Keratinocyte (primary cell): Measurements from ENCODE around the gene ADAM15. TPM values are rescaled to one million over a fixed set of nuclear protein-coding genes. Genes with fewer than 3 reads are reported as not detected.
A peak's percentile ranks its signal among the peaks of the same experiment; 100 is the strongest.

Experiments
- DNase-seq: peaks from one replicate; pipeline ENCODE4 v3.0.0-alpha.2; 2011; ENCODE audit warnings: low read depth, missing footprints, low spot score
- FAIRE-seq: peaks from 2 replicates; lab custom pipeline; 2011; peaks lifted over from hg19 to GRCh38; lab: Jason Lieb, UNC
- H2AFZ ChIP-seq: 2 replicates; pipeline ENCODE4 v1.6.0; 2012; ENCODE audit warnings: low read length, control low read depth, inconsistent platforms; ENCODE audit not compliant: control insufficient read depth
- H3K27ac ChIP-seq: 2 replicates; pipeline ENCODE4 v1.5.1; 2011; ENCODE audit warnings: low read length; ENCODE audit not compliant: control insufficient read depth, insufficient read depth
- H3K27me3 ChIP-seq: 3 replicates; pipeline ENCODE4 v1.6.0; 2011; ENCODE audit warnings: low read length; ENCODE audit not compliant: control insufficient read depth, insufficient read depth; ENCODE audit errors: extremely low read depth
- H3K36me3 ChIP-seq, 2 experiments: 2 replicates in 1 of 2; 3 replicates in 1 of 2; pipeline ENCODE4 v1.5.1; 2011; ENCODE audit warnings: low read length in 2 of 2, mild to moderate bottlenecking in 1 of 2; ENCODE audit not compliant: control insufficient read depth in 2 of 2, insufficient read depth in 2 of 2; ENCODE audit errors: extremely low read depth in 1 of 2
- H3K4me1 ChIP-seq: 3 replicates; pipeline ENCODE4 v1.5.1; 2011; ENCODE audit warnings: low read length; ENCODE audit not compliant: control insufficient read depth, insufficient read depth; ENCODE audit errors: extremely low read depth
- H3K4me2 ChIP-seq: 3 replicates; pipeline ENCODE4 v1.6.0; 2011; ENCODE audit warnings: low read depth, low read length; ENCODE audit not compliant: control insufficient read depth, insufficient read depth; ENCODE audit errors: extremely low read depth
- H3K4me3 ChIP-seq, 3 experiments: fragments of 200-600 bp in 1 of 3; sonication (generic) in 1 of 3; 2 replicates in 2 of 3; 3 replicates in 1 of 3; pipeline ENCODE4 v1.5.1; 2011 to 2016; ENCODE audit warnings: low read length in 3 of 3, mild to moderate bottlenecking in 3 of 3, control low read depth in 2 of 3, inconsistent platforms in 1 of 3, low read depth in 1 of 3, mixed read lengths in 1 of 3, mixed run types in 1 of 3, moderate library complexity in 1 of 3; ENCODE audit not compliant: control insufficient read depth in 2 of 3, insufficient read depth in 2 of 3; ENCODE audit errors: extremely low read depth in 1 of 3
- H3K79me2 ChIP-seq: 2 replicates; pipeline ENCODE4 v1.6.0; 2012; ENCODE audit warnings: low read length; ENCODE audit not compliant: control insufficient read depth, insufficient read depth
- H3K9ac ChIP-seq: 3 replicates; pipeline ENCODE4 v1.6.0; 2011; ENCODE audit warnings: low read length; ENCODE audit not compliant: control insufficient read depth, insufficient read depth; ENCODE audit errors: extremely low read depth
- H3K9me1 ChIP-seq: 3 replicates; pipeline ENCODE4 v1.6.0; 2011; ENCODE audit warnings: low read length; ENCODE audit not compliant: control insufficient read depth, insufficient read depth; ENCODE audit errors: extremely low read depth
- H3K9me3 ChIP-seq: 2 replicates; pipeline ENCODE4 v1.5.1; 2012; ENCODE audit warnings: low read depth, low read length; ENCODE audit not compliant: control insufficient read depth
- H4K20me1 ChIP-seq: 3 replicates; pipeline ENCODE4 v1.6.0; 2011; ENCODE audit warnings: low read length; ENCODE audit not compliant: control insufficient read depth, insufficient read depth; ENCODE audit errors: extremely low read depth
- EZH2 ChIP-seq: IDR thresholded peaks from one replicate; pipeline ENCODE4 v1.6.1; 2012; ENCODE audit warnings: inconsistent platforms, mild to moderate bottlenecking, low read length, moderate library complexity
- dilution Hi-C: fragments of 300-500 bp; cut with MboI; formaldehyde crosslinking; loops from one replicate; pipeline ENCODE4 v1.7.0; 2020; ENCODE audit warnings: low sequenced_read_pairs; ENCODE audit not compliant: extremely low pct_ligation_motif_present
- polyA plus RNA-seq, 5 experiments: library from polyadenylated mRNA; depleted of rRNA in 3 of 5; stranded (reverse) in 3 of 5; stranded (forward) in 1 of 5; unstranded in 1 of 5; fragments of >200 nt; gene quantifications; 1 replicate in 1 of 5; 2 replicates in 3 of 5; 3 replicates in 1 of 5; pipeline versions ENCODE4 v1.2.1 to v1.2.3, GENCODE V29; 2011 to 2012; ENCODE audit warnings: missing spikeins in 2 of 5, low read depth in 1 of 5, low replicate concordance in 1 of 5
- TF ChIP-seq, protein P1 (sequence below), 3 experiments: IDR thresholded peaks in 1 of 3; conservative IDR thresholded peaks in 1 of 3; optimal IDR thresholded peaks in 1 of 3; 2 replicates in 2 of 3; 3 replicates in 1 of 3; pipeline versions ENCODE3 to v1.5.1; 2011; ENCODE audit warnings: low read length in 3 of 3, mild to moderate bottlenecking in 3 of 3, moderate library complexity in 2 of 3, control low read depth in 1 of 3, inconsistent platforms in 1 of 3; ENCODE audit not compliant: insufficient read depth in 2 of 3; ENCODE audit errors: extremely low read depth in 1 of 3

ADAM15 gene
- polyA plus RNA-seq, 1 donor (not counting 4 experiments of a cell fraction or from before 2014, with no cell fraction given), result 131 TPM

DNA sequence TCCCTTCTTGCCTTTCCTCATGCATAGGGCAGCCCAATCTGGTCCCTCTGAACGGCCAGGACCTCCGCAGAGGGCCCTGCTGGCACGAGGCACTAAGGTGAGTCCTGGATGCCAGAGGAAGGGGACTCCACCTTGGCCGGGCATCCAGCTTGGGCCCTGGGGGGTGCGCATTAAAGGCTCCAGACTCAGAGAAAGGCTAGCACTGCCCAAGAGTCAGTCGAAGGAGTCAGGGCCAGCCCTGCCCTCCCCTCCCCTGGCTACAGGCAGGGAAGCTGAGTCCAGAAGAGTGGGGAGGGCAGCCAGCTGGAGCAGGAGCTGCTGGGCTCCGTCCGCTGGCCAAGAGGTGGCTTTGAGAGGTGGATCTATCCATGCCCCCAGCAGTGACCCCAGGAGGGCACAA lies 9.6 kb downstream of the ADAM15 start:
- H3K9ac ChIP-seq, result no peak overlapping the region

DNA sequence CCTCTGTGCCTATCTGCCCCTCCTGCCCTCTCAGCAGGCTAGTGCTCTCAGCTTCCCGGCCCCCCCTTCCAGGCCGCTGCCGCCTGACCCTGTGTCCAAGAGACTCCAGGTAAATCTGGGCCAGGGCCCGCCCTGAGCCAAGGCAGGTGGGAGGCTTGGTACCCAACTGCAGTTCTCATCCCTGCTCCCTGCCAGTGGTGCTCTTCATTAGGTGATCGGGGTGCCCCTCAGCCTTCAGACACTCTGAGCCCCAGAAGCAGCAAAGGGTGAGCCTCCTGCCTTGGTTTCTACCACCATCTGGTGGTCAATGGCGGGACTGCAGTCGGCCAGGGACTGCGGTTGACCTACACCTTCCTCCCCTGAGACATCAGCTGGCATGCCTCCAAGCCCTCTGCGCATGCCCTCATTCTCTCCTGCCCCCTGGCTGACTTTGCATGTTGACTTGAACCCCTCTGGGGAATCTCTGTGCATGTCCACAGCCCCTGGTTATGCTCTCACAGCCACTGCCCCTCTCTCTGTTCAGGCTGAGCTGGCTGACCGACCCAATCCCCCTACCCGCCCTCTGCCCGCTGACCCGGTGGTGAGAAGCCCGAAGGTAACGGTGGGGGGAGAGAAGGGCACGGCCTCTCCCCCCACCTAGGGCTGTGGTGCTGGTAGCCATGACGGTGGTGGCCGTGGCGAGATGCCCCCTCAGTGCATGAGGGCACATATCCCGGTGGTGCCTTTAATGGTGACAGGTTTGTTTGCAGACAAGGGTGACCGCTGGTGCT lies 10.4 kb downstream of the ADAM15 start:
- Histone ChIP-seq H2AFZ (no peak overlapping the region), H3K9ac (no peak overlapping the region)

More for the DNA sequence above, 9.6 kb downstream of the ADAM15 start:
- Histone ChIP-seq H4K20me1 (peaks cover 5% of the 10 kb centered on the region), H3K27me3 (no peaks in the 10 kb centered on the region), H2AFZ (no peak overlapping the region), H3K4me2 (no peak overlapping the region), H3K9me3 (no peaks in the 10 kb centered on the region), H3K27ac (no peak overlapping the region), H3K4me3 (no peak overlapping the region), H3K36me3 (peaks cover 48 to 50% of the 10 kb centered on the region in 2 experiments), H3K9me1 (no peaks in the 10 kb centered on the region), H3K79me2 (peaks cover 3% of the 10 kb centered on the region), H3K4me1 (peaks cover 23% of the 10 kb centered on the region)
- no peak for DNase-seq
- dilution Hi-C loops, result no loop called here
- TF ChIP-seq, protein P1, sequence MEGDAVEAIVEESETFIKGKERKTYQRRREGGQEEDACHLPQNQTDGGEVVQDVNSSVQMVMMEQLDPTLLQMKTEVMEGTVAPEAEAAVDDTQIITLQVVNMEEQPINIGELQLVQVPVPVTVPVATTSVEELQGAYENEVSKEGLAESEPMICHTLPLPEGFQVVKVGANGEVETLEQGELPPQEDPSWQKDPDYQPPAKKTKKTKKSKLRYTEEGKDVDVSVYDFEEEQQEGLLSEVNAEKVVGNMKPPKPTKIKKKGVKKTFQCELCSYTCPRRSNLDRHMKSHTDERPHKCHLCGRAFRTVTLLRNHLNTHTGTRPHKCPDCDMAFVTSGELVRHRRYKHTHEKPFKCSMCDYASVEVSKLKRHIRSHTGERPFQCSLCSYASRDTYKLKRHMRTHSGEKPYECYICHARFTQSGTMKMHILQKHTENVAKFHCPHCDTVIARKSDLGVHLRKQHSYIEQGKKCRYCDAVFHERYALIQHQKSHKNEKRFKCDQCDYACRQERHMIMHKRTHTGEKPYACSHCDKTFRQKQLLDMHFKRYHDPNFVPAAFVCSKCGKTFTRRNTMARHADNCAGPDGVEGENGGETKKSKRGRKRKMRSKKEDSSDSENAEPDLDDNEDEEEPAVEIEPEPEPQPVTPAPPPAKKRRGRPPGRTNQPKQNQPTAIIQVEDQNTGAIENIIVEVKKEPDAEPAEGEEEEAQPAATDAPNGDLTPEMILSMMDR (optimal IDR thresholded peaks at IDR 0.05 in 1 of 3, IDR thresholded peaks at IDR 0.05 in 1 of 3, conservative IDR thresholded peaks at IDR 0.05 in 1 of 3; ENCODE audit: extremely low read depth in 1 of 3, insufficient read depth in 2 of 3, low read length in 3 of 3), result no peak
- no peak for TF ChIP-seq EZH2
- FAIRE-seq, result no peak

More for the DNA sequence above, 10.4 kb downstream of the ADAM15 start:
- no peak for TF ChIP-seq EZH2
- TF ChIP-seq, protein P1 (optimal IDR thresholded peaks at IDR 0.05 in 1 of 3, IDR thresholded peaks at IDR 0.05 in 1 of 3, conservative IDR thresholded peaks at IDR 0.05 in 1 of 3; ENCODE audit: extremely low read depth in 1 of 3, insufficient read depth in 2 of 3, low read length in 3 of 3), result peak; percentile 97 to 100 (median 98)
- H3K27me3 ChIP-seq, result no peaks in the 10 kb centered on the region
- peaks cover 43 to 45% of the 10 kb centered on the region in 2 experiments for H3K36me3 ChIP-seq
- peaks cover 23% of the 10 kb centered on the region for H3K4me1 ChIP-seq
- peaks cover 5% of the 10 kb centered on the region for H4K20me1 ChIP-seq
- dilution Hi-C loops, result no loop called here
- H3K79me2 ChIP-seq, result no peaks in the 10 kb centered on the region
- peak; percentile 89 for FAIRE-seq
- H3K27ac ChIP-seq, result no peak overlapping the region
- H3K4me3 ChIP-seq, result no peak overlapping the region
- H3K9me1 ChIP-seq, result no peaks in the 10 kb centered on the region
- H3K9me3 ChIP-seq, result no peaks in the 10 kb centered on the region
- H3K4me2 ChIP-seq, result no peak overlapping the region
- no peak for DNase-seq
